ENCODE data around the gene HOXD1.

The HOXD1 gene

GRCh38 chr2:176182671-176183070 lies 5.8 kb upstream of the HOXD1 start:
- no peak for TF ChIP-seq CTCF (IDR thresholded peaks at IDR 0.05; ENCODE audit: insufficient read depth, missing control alignments)
- DNase-seq (ENCODE audit: insufficient read length, low spot score) (no peak), FAIRE-seq (no peak)

GRCh38 chr2:176184749-176185148 lies 3.7 kb upstream of the HOXD1 start:
- TF ChIP-seq CTCF (IDR thresholded peaks at IDR 0.05; ENCODE audit: insufficient read depth, missing control alignments) = no peak
- FAIRE-seq (no peak), DNase-seq (ENCODE audit: insufficient read length, low spot score) (no peak)

GRCh38 chr2:176186024-176186423 lies 2.4 kb upstream of the HOXD1 start:
- no peak for DNase-seq (ENCODE audit: insufficient read length, low spot score)
- no peak for FAIRE-seq
- no peak for TF ChIP-seq CTCF (IDR thresholded peaks at IDR 0.05; ENCODE audit: insufficient read depth, missing control alignments)

- DNase-seq (ENCODE audit: insufficient read length, low spot score) (no peak), FAIRE-seq (no peak)
- TF ChIP-seq CTCF (IDR thresholded peaks at IDR 0.05; ENCODE audit: insufficient read depth, missing control alignments) = no peak
Measured at GRCh38 chr2:176187200-176187898, 1.1 kb upstream of the HOXD1 start.

- no peak for FAIRE-seq
- DNase-seq (ENCODE audit: insufficient read length, low spot score) = no peak
- no peak for TF ChIP-seq CTCF (IDR thresholded peaks at IDR 0.05; ENCODE audit: insufficient read depth, missing control alignments)
Measured at GRCh38 chr2:176188774-176189680, 559 bp downstream of the HOXD1 start.

GRCh38 chr2:176189681-176190641 lies 1.5 kb downstream of the HOXD1 start:
- TF ChIP-seq CTCF (IDR thresholded peaks at IDR 0.05; ENCODE audit: insufficient read depth, missing control alignments) = no peak
- no peak for FAIRE-seq
- DNase-seq (ENCODE audit: insufficient read length, low spot score) = no peak
